CD14-positive monocyte (primary cell): ENCODE results near the gene CLDN9. TPM values are rescaled to one million over a fixed set of nuclear protein-coding genes. Genes with fewer than 3 reads are reported as not detected.

Experiments used
- DNase-seq, 3 donors: peaks; one replicate each; pipeline ENCODE4 v3.0.0-alpha.2; 2011 to 2022
- H2AFZ ChIP-seq: 2 replicates; pipeline ENCODE4 v1.6.0; 2012; ENCODE audit warnings: mild to moderate bottlenecking, low read depth, low read length, inconsistent platforms; ENCODE audit not compliant: insufficient read depth, poor library complexity, severe bottlenecking
- H3K27ac ChIP-seq, 2 donors: 1 replicate in 1 of 2; 2 replicates in 1 of 2; pipeline ENCODE4 v1.5.1; 2012 to 2013; ENCODE audit warnings: low read length in 2 of 2, control low read depth in 1 of 2, inconsistent platforms in 1 of 2, low read depth in 1 of 2, mild to moderate bottlenecking in 1 of 2
- H3K27me3 ChIP-seq, 2 donors: one replicate each; pipeline versions ENCODE4 v1.6.0 to v1.6.1; 2011 to 2013; ENCODE audit warnings: low read length in 2 of 2; ENCODE audit not compliant: control insufficient read depth in 2 of 2, insufficient read depth in 2 of 2
- H3K36me3 ChIP-seq, 2 donors: replicated peaks in 1 of 2; 1 replicate in 1 of 2; 2 replicates in 1 of 2; pipeline versions ENCODE4 v1.5.1 to v1.6.1; 2012 to 2013; ENCODE audit warnings: low read length in 2 of 2, control low read depth in 1 of 2, inconsistent platforms in 1 of 2, mild to moderate bottlenecking in 1 of 2; ENCODE audit not compliant: insufficient read depth in 2 of 2, control insufficient read depth in 1 of 2
- H3K4me1 ChIP-seq, 2 donors: 1 replicate in 1 of 2; 2 replicates in 1 of 2; pipeline versions ENCODE4 v1.5.1 to v1.6.1; 2012 to 2013; ENCODE audit warnings: low read length in 2 of 2, control low read depth in 1 of 2, inconsistent platforms in 1 of 2, mild to moderate bottlenecking in 1 of 2, moderate library complexity in 1 of 2; ENCODE audit not compliant: insufficient read depth in 2 of 2, control insufficient read depth in 1 of 2
- H3K4me2 ChIP-seq: replicated peaks from 2 replicates; pipeline ENCODE3; 2012; ENCODE audit warnings: low read length, moderate library complexity, mild to moderate bottlenecking; ENCODE audit not compliant: poor library complexity, severe bottlenecking; ENCODE audit errors: extremely low read depth
- H3K4me3 ChIP-seq, 3 experiments: fragments of 200-600 bp in 1 of 3; sonication (generic) in 1 of 3; replicated peaks in 1 of 3; 1 replicate in 2 of 3; 2 replicates in 1 of 3; pipeline ENCODE4 v1.5.1; 2011 to 2013; ENCODE audit warnings: low read length in 3 of 3, mild to moderate bottlenecking in 3 of 3, control low read depth in 2 of 3, low read depth in 2 of 3, inconsistent platforms in 1 of 3, moderate library complexity in 1 of 3
- H3K79me2 ChIP-seq: 2 replicates; pipeline ENCODE4 v1.6.0; 2012; ENCODE audit warnings: mild to moderate bottlenecking, control low read depth, inconsistent platforms, low read length, moderate library complexity; ENCODE audit not compliant: insufficient read depth
- H3K9ac ChIP-seq: 2 replicates; pipeline ENCODE4 v1.6.0; 2017; ENCODE audit warnings: low read length, mild to moderate bottlenecking; ENCODE audit not compliant: insufficient read depth, poor library complexity, severe bottlenecking
- H3K9me3 ChIP-seq, 2 donors: replicated peaks in 1 of 2; 1 replicate in 1 of 2; 2 replicates in 1 of 2; pipeline versions ENCODE4 v1.5.1 to v1.6.1; 2012 to 2013; ENCODE audit warnings: low read length in 2 of 2, control low read depth in 1 of 2; ENCODE audit not compliant: control insufficient read depth in 1 of 2, insufficient read depth in 1 of 2
- H4K20me1 ChIP-seq: 2 replicates; pipeline ENCODE4 v1.6.0; 2012; ENCODE audit warnings: mild to moderate bottlenecking, low read length, control low read depth, moderate library complexity; ENCODE audit not compliant: insufficient read depth
- H3K27ac Mint-ChIP-seq, 7 donors: one replicate each; pipeline ENCODE4 v1.8.0; 2020; ENCODE audit warnings: mild to moderate bottlenecking in 7 of 7, mixed read lengths in 7 of 7, moderate library complexity in 6 of 7, inconsistent platforms in 2 of 7
- H3K27me3 Mint-ChIP-seq, 3 donors: one replicate each; pipeline ENCODE4 v1.8.0; 2021 to 2022; ENCODE audit warnings: low read depth in 3 of 3, mild to moderate bottlenecking in 3 of 3, mixed read lengths in 3 of 3, moderate library complexity in 3 of 3, inconsistent platforms in 1 of 3
- H3K36me3 Mint-ChIP-seq, 2 donors: one replicate each; pipeline ENCODE4 v1.8.0; 2020; ENCODE audit warnings: mixed read lengths in 2 of 2, inconsistent platforms in 1 of 2, mild to moderate bottlenecking in 1 of 2
- H3K4me1 Mint-ChIP-seq: one replicate; pipeline ENCODE4 v1.8.0; 2020; ENCODE audit warnings: mild to moderate bottlenecking, mixed read lengths
- H3K4me3 Mint-ChIP-seq, 2 donors: one replicate each; pipeline ENCODE4 v1.8.0; 2020; ENCODE audit warnings: mild to moderate bottlenecking in 2 of 2, mixed read lengths in 2 of 2, moderate library complexity in 1 of 2
- H3K9me3 Mint-ChIP-seq, 7 donors: one replicate each; pipeline ENCODE4 v1.8.0; 2020 to 2022; ENCODE audit warnings: mixed read lengths in 7 of 7, mild to moderate bottlenecking in 6 of 7, moderate library complexity in 6 of 7, inconsistent platforms in 2 of 7
- CTCF ChIP-seq: fragments of 200-600 bp; IDR thresholded peaks from one replicate; pipeline ENCODE4 v1.8.0; 2022; ENCODE audit warnings: antibody characterized with exemption, mild to moderate bottlenecking
- WGBS: methylation state at CpG from one replicate; pipeline ENCODE4 v1.1.5; 2013; ENCODE audit warnings: missing lambda C conversion rate; ENCODE audit not compliant: insufficient coverage; 5-methylcytosine and 5-hydroxymethylcytosine counted together
- intact Hi-C, 2 donors: fragments of 100-400 bp; cut with micrococcal nuclease; formaldehyde crosslinking; loops; one replicate each; pipeline versions ENCODE4 v1.15.0 to v1.15.1; 2023
- polyA plus RNA-seq, 3 donors: library from polyadenylated mRNA; depleted of rRNA in 1 of 3; unstranded in 2 of 3; stranded (reverse) in 1 of 3; fragments of 300-500 nt in 2 of 3; fragments of >200 nt in 1 of 3; fragmentation: Illumina TruSeq in 2 of 3; gene quantifications; 1 replicate in 2 of 3; 2 replicates in 1 of 3; pipeline ENCODE4 v1.2.3, GENCODE V29; 2012 to 2021

CLDN9 gene
- polyA plus RNA-seq, 3 donors: 2.1 TPM; not detected in 2

GRCh38 chr16:2991566-2992261 lies 21.0 kb upstream of the CLDN9 start:
- Histone ChIP-seq H2AFZ (no peak overlapping the region), H3K4me1 (no peaks in the 10 kb centered on the region), H3K36me3 (no peaks in the 10 kb centered on the region), H3K9me3 (no peaks in the 10 kb centered on the region), H3K27ac (no peak overlapping the region), H3K79me2 (no peaks in the 10 kb centered on the region), H4K20me1 (no peaks in the 10 kb centered on the region), H3K4me2 (no peak overlapping the region), H3K4me3 (no peak overlapping the region), H3K9ac (no peak overlapping the region), H3K27me3 (no peaks in the 10 kb centered on the region)
- intact Hi-C loops: no loop called here
- TF ChIP-seq CTCF: no peak
- Mint-ChIP-seq H3K4me3 (no peak overlapping the region), H3K27me3 (peaks cover 9 to 16% (median 9%) of the 10 kb centered on the region in 3 donors), H3K36me3 (no peaks in the 10 kb centered on the region), H3K4me1 (no peaks in the 10 kb centered on the region), H3K27ac (no peak overlapping the region), H3K9me3 (no peaks in the 10 kb centered on the region)
- no peak for DNase-seq
- 80% methylated on average over 1 of the region's 12 CpGs for WGBS

- Mint-ChIP-seq H3K4me1 (no peaks in the 10 kb centered on the region), H3K27ac (no peak overlapping the region), H3K27me3 (peaks cover 9 to 13% (median 9%) of the 10 kb centered on the region in 3 donors), H3K36me3 (no peaks in the 10 kb centered on the region), H3K9me3 (no peaks in the 10 kb centered on the region), H3K4me3 (no peak overlapping the region)
- no peaks in the 10 kb centered on the region for H4K20me1 ChIP-seq
- H3K9ac ChIP-seq: no peak overlapping the region
- H3K9me3 ChIP-seq: no peaks in the 10 kb centered on the region
- 100% methylated on average over 6 of the region's 14 CpGs for WGBS
- no peaks in the 10 kb centered on the region for H3K79me2 ChIP-seq
- no peaks in the 10 kb centered on the region for H3K4me1 ChIP-seq
- no peaks in the 10 kb centered on the region for H3K36me3 ChIP-seq
- H2AFZ ChIP-seq: no peak overlapping the region
- no peak overlapping the region for H3K4me3 ChIP-seq
- no peaks in the 10 kb centered on the region for H3K27me3 ChIP-seq
- no peak for DNase-seq
- intact Hi-C loops: no loop called here
- no peak overlapping the region for H3K27ac ChIP-seq
- TF ChIP-seq CTCF: no peak
- no peak overlapping the region for H3K4me2 ChIP-seq
Observed at GRCh38 chr16:2992383-2993081, 20.2 kb upstream of the CLDN9 start.
